Bronchial epithelial cell (primary cell): ENCODE data around the gene HERC6. TPM values are rescaled to one million over a fixed set of nuclear protein-coding genes. Genes with fewer than 3 reads are reported as not detected.

Experiments
- DNase-seq: peaks from one replicate; pipeline ENCODE4 v3.0.0-alpha.2; 2010; ENCODE audit warnings: low read depth
- FAIRE-seq: peaks from 2 replicates; lab custom pipeline; 2011; peaks lifted over from hg19 to GRCh38; lab: Jason Lieb, UNC
- H3K27me3 ChIP-seq: 2 replicates; pipeline ENCODE4 v1.5.1; 2011; ENCODE audit warnings: low read length; ENCODE audit not compliant: control insufficient read depth, insufficient read depth
- H3K36me3 ChIP-seq: 2 replicates; pipeline ENCODE4 v1.5.1; 2011; ENCODE audit warnings: low read length; ENCODE audit not compliant: control insufficient read depth, insufficient read depth
- H3K4me3 ChIP-seq: 2 replicates; pipeline ENCODE4 v1.5.1; 2011; ENCODE audit warnings: mild to moderate bottlenecking, low read depth, low read length, control low read depth
- total RNA-seq: library from RNA; depleted of rRNA; stranded (reverse); fragments of >200 nt; gene quantifications from 2 replicates; pipeline ENCODE4 v1.2.1, GENCODE V29; 2014
- TF ChIP-seq, protein P1 (sequence below): IDR thresholded peaks from 2 replicates; pipeline ENCODE4 v1.5.1; 2011; ENCODE audit warnings: mild to moderate bottlenecking, moderate library complexity, low read length, control low read depth, inconsistent platforms; ENCODE audit not compliant: insufficient read depth, severe bottlenecking

The HERC6 gene
- total RNA-seq, 1 donor from 2014 or later = 1.1 TPM

DNA sequence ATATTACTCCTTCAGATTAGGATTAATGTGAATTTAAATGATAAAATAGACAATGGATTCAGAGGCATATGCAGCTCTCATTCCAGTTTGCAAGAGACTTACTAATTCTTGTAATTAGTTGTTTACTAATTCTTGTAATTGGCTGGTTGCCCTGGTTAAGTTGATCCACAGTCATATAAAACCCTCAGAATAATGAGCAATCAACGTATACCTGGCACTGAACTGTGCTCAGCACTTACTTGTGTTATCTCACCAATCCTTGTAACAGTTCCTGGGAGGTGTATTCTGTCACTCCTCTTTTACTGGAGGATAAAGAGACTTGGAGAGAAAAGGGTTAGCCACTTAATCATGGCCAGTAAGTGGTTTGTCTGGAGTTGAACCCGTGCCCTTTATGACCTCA lies 88.7 kb downstream of the HERC6 start:
- H3K4me3 ChIP-seq = no peak overlapping the region
- no peak for FAIRE-seq
- H3K36me3 ChIP-seq = no peaks in the 10 kb centered on the region
- DNase-seq = no peak
- TF ChIP-seq, protein P1, sequence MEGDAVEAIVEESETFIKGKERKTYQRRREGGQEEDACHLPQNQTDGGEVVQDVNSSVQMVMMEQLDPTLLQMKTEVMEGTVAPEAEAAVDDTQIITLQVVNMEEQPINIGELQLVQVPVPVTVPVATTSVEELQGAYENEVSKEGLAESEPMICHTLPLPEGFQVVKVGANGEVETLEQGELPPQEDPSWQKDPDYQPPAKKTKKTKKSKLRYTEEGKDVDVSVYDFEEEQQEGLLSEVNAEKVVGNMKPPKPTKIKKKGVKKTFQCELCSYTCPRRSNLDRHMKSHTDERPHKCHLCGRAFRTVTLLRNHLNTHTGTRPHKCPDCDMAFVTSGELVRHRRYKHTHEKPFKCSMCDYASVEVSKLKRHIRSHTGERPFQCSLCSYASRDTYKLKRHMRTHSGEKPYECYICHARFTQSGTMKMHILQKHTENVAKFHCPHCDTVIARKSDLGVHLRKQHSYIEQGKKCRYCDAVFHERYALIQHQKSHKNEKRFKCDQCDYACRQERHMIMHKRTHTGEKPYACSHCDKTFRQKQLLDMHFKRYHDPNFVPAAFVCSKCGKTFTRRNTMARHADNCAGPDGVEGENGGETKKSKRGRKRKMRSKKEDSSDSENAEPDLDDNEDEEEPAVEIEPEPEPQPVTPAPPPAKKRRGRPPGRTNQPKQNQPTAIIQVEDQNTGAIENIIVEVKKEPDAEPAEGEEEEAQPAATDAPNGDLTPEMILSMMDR = no peak
- no peaks in the 10 kb centered on the region for H3K27me3 ChIP-seq

DNA sequence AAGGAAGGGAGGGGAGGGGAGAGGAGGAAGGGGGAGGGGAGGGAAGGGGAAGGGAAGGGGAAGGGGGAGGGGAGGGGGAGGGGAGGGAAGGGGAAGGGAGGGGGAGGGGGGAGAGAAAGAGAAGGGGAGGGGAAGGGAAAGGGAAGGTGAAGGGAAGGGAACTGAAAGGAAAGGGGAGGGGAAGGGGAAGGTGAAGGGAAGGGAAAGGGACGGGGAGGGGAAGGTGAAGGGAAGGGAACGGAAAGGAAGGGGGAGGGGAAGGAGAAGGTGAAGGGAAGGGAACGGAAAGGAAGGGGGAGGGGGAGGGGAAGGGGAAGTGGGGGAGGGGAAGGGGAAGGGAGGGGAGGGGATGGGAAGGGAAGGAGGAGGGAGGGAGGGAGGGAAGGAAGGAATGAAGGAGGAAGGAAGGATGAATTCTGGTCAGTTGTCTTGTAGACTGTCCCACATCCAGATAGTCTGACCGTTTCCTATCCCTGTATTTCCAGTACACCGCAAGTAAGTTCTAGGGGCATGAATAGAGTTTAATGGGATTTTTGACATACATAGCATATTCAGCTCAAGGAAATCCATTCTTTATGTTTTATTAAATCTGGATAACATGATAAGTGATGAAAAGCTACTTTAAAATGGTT lies 98.7 kb downstream of the HERC6 start:
- no peak for DNase-seq
- no peak overlapping the region for H3K4me3 ChIP-seq
- TF ChIP-seq, protein P1 = no peak
- FAIRE-seq = no peak
- no peaks in the 10 kb centered on the region for H3K36me3 ChIP-seq
- H3K27me3 ChIP-seq = no peaks in the 10 kb centered on the region

DNA sequence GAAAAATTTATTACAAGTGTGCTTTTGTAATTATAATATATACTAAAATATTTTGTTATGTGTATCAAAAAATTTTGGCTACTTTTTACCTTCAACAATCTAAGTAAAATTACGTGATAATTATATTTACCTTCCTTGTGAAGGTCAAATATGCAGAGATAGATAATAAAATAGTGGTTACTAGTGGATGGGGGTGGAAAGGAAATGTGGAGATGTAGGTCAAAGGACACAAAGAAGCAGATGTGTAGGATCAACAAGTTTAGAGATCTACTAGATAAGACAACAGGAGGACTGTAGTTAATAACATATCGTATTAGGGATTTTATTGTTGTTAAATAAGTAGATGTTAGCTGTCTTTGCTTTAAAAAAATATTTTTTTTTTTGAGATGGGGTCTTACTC lies 99.6 kb downstream of the HERC6 start:
- H3K4me3 ChIP-seq = no peak overlapping the region
- TF ChIP-seq, protein P1 = no peak
- FAIRE-seq = no peak

DNA sequence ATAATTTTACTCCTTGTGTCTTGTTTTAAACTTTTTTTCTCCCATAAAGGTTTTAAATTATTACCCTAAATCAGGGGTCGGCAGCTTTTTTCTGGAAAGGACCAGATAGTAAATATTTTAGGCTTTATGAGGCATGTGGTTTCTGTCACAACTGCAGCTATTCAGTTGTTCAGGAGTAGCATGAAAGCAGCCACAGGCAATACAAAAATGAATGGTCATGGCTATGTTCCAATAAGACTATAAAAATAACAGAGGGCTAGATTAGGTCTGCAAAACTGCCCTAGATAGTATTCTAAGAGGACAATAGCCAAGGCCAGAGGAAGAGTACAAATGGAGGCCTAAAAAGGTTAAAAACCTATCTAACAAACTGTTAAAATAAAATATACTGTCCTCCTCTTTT lies 102.9 kb downstream of the HERC6 start:
- DNase-seq = no peak
- FAIRE-seq = no peak
- no peak overlapping the region for H3K4me3 ChIP-seq
- no peaks in the 10 kb centered on the region for H3K36me3 ChIP-seq
- TF ChIP-seq, protein P1 = no peak
- H3K27me3 ChIP-seq = no peaks in the 10 kb centered on the region

More for the DNA sequence above, 99.6 kb downstream of the HERC6 start:
- DNase-seq = no peak
- Histone ChIP-seq H3K36me3 (no peaks in the 10 kb centered on the region), H3K27me3 (no peaks in the 10 kb centered on the region)

DNA sequence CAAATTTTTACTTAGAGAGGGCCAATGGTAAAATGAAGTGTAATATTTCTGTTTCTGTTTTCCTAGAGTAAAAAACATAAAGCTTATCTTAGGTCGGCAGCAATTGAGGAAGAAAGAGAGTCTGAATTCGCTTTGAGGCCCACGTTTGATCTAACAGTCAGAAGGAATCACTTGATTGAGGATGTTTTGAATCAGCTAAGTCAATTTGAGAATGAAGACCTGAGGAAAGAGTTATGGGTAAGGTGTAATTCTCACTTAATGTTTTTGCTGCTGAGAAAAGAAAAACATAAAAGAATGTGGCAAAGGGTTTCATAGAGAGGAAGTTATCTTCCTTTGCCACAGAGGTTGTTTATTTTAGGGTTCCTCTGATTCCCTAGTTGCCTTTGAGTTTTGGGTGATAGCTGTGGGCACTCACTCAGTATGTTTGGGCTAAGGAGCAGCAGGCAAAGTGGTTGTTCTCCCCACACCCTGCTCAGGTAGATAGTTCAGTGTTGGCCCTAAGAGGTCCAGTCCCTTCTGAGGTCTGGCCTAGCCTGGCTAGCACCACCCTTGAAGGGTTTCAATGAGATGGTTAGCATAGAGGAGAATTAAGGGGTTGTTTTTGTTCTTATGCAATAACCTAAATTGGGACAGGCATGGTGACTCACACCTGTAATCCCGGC lies 110.6 kb downstream of the HERC6 start:
- no peak for FAIRE-seq
- Histone ChIP-seq H3K27me3 (no peaks in the 10 kb centered on the region), H3K4me3 (no peak overlapping the region), H3K36me3 (no peaks in the 10 kb centered on the region)
- DNase-seq = no peak
- TF ChIP-seq, protein P1 = no peak

Other genes with a start within 250 kb of the HERC6 start
- under 0.01 and 0.38 TPM in 2 replicates for gene ABCG2, start 220.2 kb upstream of the HERC6 start, total RNA-seq
- gene PPM1K, start 94.3 kb upstream of the HERC6 start, total RNA-seq = 8.6 and 9.5 TPM in 2 replicates
- under 0.01 and 0.13 TPM in 2 replicates for gene HERC5, start 78.3 kb downstream of the HERC6 start, total RNA-seq
- 53.2 and 90.4 TPM in 2 replicates for gene PYURF, start 144.9 kb downstream of the HERC6 start, total RNA-seq
- gene HERC3, start 213.6 kb downstream of the HERC6 start, total RNA-seq = 25.3 and 31.5 TPM in 2 replicates